ENCODE measurements around the gene RAPGEF6. TPM values are rescaled to one million over a fixed set of nuclear protein-coding genes. Genes with fewer than 3 reads are reported as not detected.

RAPGEF6 gene
- total RNA-seq, 4 donors from 2014 or later, result 10.2 to 26.5 (median 13.7) TPM

GRCh38 chr5:131393498-131393968 lies 241.5 kb downstream of the RAPGEF6 start:
- Histone ChIP-seq H3K36me3 (peaks cover 0 to 84% (median 0%) of the 10 kb centered on the region in 3 donors), H3K4me3 (no peak overlapping the region), H3K9me3 (no peaks in the 10 kb centered on the region), H3K27ac (peak overlapping the region in 3 of 4 donors; percentile 9 to 34 (median 26)), H3K27me3 (no peaks in the 10 kb centered on the region), H3K4me1 (peaks cover 0 to 22% (median 7%) of the 10 kb centered on the region in 3 donors)
- DNase-seq, result no peak
- no peak for TF ChIP-seq CTCF (IDR thresholded peaks at IDR 0.05)
- TF ChIP-seq POLR2A (IDR thresholded peaks at IDR 0.05), result no peak
- intact Hi-C loops (cut with DNase I), result no loop called here
- WGBS, 2 donors, result 17 to 29% methylated on average over 5 of the region's 5 CpGs

- Histone ChIP-seq H3K9me3 (no peaks in the 10 kb centered on the region), H3K27me3 (no peaks in the 10 kb centered on the region), H3K4me3 (no peak overlapping the region), H3K27ac (no peak overlapping the region), H3K36me3 (peaks cover 0 to 91% (median 0%) of the 10 kb centered on the region in 3 donors), H3K4me1 (peaks cover 0 to 22% (median 7%) of the 10 kb centered on the region in 3 donors)
- TF ChIP-seq POLR2A (IDR thresholded peaks at IDR 0.05), result no peak
- TF ChIP-seq CTCF (IDR thresholded peaks at IDR 0.05), result no peak
- WGBS, 2 donors, result 74 to 75% methylated on average over 5 of the region's 5 CpGs
- intact Hi-C loops (cut with DNase I), result no loop called here
- DNase-seq, result no peak
These were observed 242.4 kb downstream of the RAPGEF6 start for GRCh38 chr5:131392466-131393095.

GRCh38 chr5:131389869-131390265 lies 245.2 kb downstream of the RAPGEF6 start:
- Histone ChIP-seq H3K27me3 (no peaks in the 10 kb centered on the region), H3K27ac (no peak overlapping the region), H3K9me3 (no peaks in the 10 kb centered on the region), H3K4me3 (no peak overlapping the region), H3K36me3 (peaks cover 0 to 83% (median 0%) of the 10 kb centered on the region in 3 donors), H3K4me1 (peaks cover 0 to 31% (median 7%) of the 10 kb centered on the region in 3 donors)
- DNase-seq, result no peak
- TF ChIP-seq CTCF (IDR thresholded peaks at IDR 0.05) (no peak), POLR2A (IDR thresholded peaks at IDR 0.05) (no peak)
- intact Hi-C loops (cut with DNase I), result no loop called here
- WGBS, 2 donors, result 68 to 76% methylated on average over 1 of the region's 1 CpG

- H3K4me1 ChIP-seq, result peaks cover 0 to 26% (median 7%) of the 10 kb centered on the region in 3 donors
- DNase-seq, result no peak
- no peak overlapping the region for H3K27ac ChIP-seq
- no peaks in the 10 kb centered on the region for H3K27me3 ChIP-seq
- intact Hi-C loops (cut with DNase I), result no loop called here
- H3K36me3 ChIP-seq, result peaks cover 0 to 78% (median 0%) of the 10 kb centered on the region in 3 donors
- 77 to 80% methylated on average over 4 of the region's 4 CpGs for WGBS, 2 donors
- H3K9me3 ChIP-seq, result no peaks in the 10 kb centered on the region
- H3K4me3 ChIP-seq, result no peak overlapping the region
- TF ChIP-seq CTCF (IDR thresholded peaks at IDR 0.05) (no peak), POLR2A (IDR thresholded peaks at IDR 0.05) (no peak)
These were observed 245.7 kb downstream of the RAPGEF6 start for GRCh38 chr5:131389096-131389868.

- intact Hi-C loops (cut with DNase I), result no loop called here
- peaks cover 0 to 63% (median 0%) of the 10 kb centered on the region in 3 donors for H3K36me3 ChIP-seq
- DNase-seq, result no peak
- H3K4me1 ChIP-seq, result peaks cover 0 to 16% (median 0%) of the 10 kb centered on the region in 3 donors
- no peak for TF ChIP-seq POLR2A (IDR thresholded peaks at IDR 0.05)
- TF ChIP-seq CTCF (IDR thresholded peaks at IDR 0.05), result no peak
- WGBS, 2 donors, result 84 to 91% methylated on average over 6 of the region's 6 CpGs
- no peak overlapping the region for H3K4me3 ChIP-seq
- no peaks in the 10 kb centered on the region for H3K27me3 ChIP-seq
- H3K27ac ChIP-seq, result peak overlapping the region in 1 of 4 donors; percentile 12
- no peaks in the 10 kb centered on the region for H3K9me3 ChIP-seq
These were observed 247.8 kb downstream of the RAPGEF6 start for GRCh38 chr5:131387255-131387654.
